ENCODE data around the gene CSF3R.

Gene CSF3R

DNA sequence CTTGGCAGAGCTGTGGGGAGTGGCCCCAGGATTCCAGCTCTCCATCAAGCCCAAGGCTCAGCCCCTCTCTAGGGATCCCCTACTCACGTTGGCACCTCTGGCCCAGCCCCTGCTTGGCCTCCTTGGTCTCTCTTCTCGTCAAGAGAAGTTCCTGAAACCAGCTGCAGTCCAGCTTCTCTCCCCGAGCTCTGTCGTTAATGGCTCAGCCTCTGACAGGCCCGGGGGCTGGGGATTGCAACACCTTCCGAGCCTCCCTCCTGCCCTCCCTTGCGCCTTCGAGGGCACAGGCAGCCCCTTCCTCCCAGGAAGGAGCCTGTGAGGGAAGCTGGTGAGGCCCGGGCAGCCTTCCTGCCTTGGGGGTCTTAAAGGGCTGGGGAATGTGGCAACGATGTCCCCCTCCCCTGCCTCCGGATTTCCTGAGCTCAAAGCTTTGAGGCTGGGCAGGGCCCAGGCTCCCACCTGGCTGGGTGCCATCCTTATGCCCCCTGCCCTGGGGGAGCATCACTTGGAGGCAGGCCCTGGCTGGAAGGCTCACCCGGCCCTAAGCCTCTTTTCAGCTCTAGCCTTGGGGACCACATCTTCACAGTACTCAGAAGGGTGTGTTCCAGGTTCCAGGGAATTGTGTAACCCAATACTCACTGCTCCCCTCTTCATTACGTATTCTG, at the start of gene CSF3R:
Gene CSF3R, minus strand, starts transcription at position 190 of the 665 bp plus-strand sequence. CDS start 3,417 bp downstream, outside the sequence.
- H3K27me3 Mint-ChIP-seq: peaks cover 2% of the 10 kb centered on the region
- H3K36me3 Mint-ChIP-seq: no peaks in the 10 kb centered on the region
- no peak within 1 kb of the TSS for H3K27ac Mint-ChIP-seq
- H3K4me3 Mint-ChIP-seq: peak within 1 kb of the TSS; percentile 56
- H3K9me3 Mint-ChIP-seq (ENCODE audit: low read depth): no peaks in the 10 kb centered on the region
- peaks cover 7% of the 10 kb centered on the region for H3K4me1 Mint-ChIP-seq (ENCODE audit: low read depth)

DNA sequence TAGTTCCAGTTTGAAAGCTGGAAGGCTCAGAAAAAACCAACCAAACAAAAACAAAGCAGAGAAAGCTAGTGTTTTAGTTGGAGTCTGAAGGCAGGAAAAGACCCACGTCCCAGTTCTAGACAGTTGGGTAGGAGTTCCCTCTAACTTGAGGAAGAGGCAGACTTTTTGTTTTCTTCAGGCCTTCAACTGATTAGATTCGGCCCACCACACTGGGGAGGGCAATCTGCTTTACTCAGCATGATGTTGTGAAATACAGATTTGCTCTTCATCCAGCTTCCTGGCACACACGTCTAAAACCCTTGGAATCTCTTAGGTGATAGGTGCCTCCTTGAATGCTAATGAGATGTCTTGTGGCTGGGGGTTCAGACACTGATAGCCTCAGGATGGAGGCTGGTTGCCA, 49.1 kb upstream of the CSF3R start:
- no peak overlapping the region for H3K27ac Mint-ChIP-seq
- H3K36me3 Mint-ChIP-seq: no peaks in the 10 kb centered on the region
- no peak overlapping the region for H3K4me3 Mint-ChIP-seq
- H3K9me3 Mint-ChIP-seq (ENCODE audit: low read depth): no peaks in the 10 kb centered on the region
- peaks cover 4% of the 10 kb centered on the region for H3K27me3 Mint-ChIP-seq
- no peaks in the 10 kb centered on the region for H3K4me1 Mint-ChIP-seq (ENCODE audit: low read depth)

DNA sequence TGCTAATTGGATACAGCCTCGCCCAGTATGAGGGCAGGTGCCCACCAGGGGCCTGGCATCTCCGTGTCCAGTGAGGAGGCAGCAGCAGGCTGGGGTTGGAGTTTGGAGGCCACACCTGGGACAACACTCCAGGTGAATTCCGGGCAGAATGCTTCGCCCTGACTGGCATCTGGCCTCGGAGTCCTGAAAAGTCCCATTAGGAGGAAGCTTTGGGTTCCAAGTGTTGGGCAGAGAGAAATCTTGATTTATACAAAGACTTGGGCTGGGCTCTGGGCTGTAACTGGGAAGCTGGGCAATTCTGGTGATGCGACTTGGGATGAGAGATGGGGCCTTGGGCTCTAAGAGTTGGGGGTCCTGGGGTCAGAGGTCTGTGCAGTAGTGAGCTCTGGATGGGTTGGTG, 48.1 kb upstream of the CSF3R start:
- Mint-ChIP-seq H3K27me3 (peaks cover 4% of the 10 kb centered on the region), H3K4me1 (ENCODE audit: low read depth) (no peaks in the 10 kb centered on the region), H3K36me3 (no peaks in the 10 kb centered on the region), H3K4me3 (no peak overlapping the region), H3K9me3 (ENCODE audit: low read depth) (no peaks in the 10 kb centered on the region), H3K27ac (no peak overlapping the region)

DNA sequence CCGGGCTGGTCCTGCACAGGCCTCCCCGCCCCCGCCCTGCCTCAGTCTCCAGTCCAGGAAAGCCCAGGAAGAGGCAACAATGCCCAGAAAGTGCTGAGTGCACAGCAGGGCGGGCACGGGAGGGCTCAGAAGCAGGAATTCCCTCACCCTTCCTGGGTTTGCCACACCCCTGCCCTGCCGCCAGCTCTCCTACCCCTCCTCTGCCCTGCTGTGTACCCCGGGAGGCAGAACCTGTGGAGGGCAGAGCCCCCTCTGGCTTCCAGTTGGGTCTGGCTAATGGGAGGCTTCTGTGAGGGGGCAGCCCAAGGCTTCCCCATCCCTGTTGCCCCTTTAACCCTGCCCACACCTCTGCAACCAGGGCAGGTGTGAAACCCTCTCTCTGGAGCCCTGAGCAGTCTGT, 47.5 kb upstream of the CSF3R start:
- Mint-ChIP-seq H3K36me3 (no peaks in the 10 kb centered on the region), H3K27ac (no peak overlapping the region), H3K4me1 (ENCODE audit: low read depth) (no peaks in the 10 kb centered on the region), H3K27me3 (peaks cover 4% of the 10 kb centered on the region), H3K4me3 (no peak overlapping the region), H3K9me3 (ENCODE audit: low read depth) (no peaks in the 10 kb centered on the region)

DNA sequence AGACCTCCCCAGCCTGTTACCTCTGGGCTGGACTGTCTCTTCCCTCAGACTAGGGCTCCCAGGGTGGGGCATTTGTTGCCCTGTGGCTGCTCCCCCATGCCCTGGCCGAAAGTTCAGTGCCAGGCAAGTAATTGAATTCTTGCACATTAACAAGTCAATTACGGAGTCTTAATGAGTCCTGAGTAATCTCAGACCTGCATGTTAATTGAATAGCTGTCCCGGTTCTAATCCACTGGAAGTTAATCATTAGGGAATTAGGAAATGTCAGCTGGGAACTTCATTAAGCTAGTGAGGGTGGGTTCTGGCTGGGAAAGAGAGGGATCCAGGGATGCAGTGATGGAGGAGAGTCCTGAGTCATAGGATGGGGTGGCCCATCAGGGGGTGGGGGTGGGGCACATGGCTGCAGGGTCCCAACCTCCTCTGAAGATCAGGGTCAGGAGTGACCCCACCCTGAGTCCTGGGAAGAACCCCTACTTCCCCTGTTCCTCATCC, 47.1 kb upstream of the CSF3R start:
- Mint-ChIP-seq H3K4me1 (ENCODE audit: low read depth) (no peaks in the 10 kb centered on the region), H3K9me3 (ENCODE audit: low read depth) (no peaks in the 10 kb centered on the region), H3K27me3 (peaks cover 4% of the 10 kb centered on the region), H3K36me3 (no peaks in the 10 kb centered on the region), H3K27ac (no peak overlapping the region), H3K4me3 (no peak overlapping the region)

- H3K4me1 Mint-ChIP-seq (ENCODE audit: low read depth): no peaks in the 10 kb centered on the region
- H3K4me3 Mint-ChIP-seq: no peak overlapping the region
- H3K36me3 Mint-ChIP-seq: no peaks in the 10 kb centered on the region
- no peaks in the 10 kb centered on the region for H3K9me3 Mint-ChIP-seq (ENCODE audit: low read depth)
- peaks cover 4% of the 10 kb centered on the region for H3K27me3 Mint-ChIP-seq
- H3K27ac Mint-ChIP-seq: no peak overlapping the region
Observed at GRCh38 chr1:36528361-36529349, 45.9 kb upstream of the CSF3R start.

DNA sequence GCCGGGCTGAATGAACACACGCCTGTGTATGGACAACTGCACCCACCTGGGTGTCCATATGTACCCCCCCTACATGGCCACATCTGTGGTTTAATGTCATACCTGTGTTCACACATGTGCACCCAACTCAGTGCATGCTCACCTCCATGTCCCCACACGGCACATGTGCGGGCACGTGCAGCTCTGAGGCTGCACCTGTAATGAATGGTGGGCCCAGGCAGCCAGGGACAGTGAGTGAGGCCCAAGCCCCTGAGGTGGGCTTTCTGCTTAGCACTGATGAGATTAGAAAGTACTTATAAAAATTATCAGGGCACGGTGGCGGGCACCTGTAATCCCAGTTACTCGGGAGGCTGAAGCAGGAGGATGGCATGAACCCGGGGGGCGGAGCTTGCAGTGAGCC, 42.5 kb upstream of the CSF3R start:
- no peaks in the 10 kb centered on the region for H3K4me1 Mint-ChIP-seq (ENCODE audit: low read depth)

GRCh38 chr1:36524359-36525062, 41.8 kb upstream of the CSF3R start:
- H3K36me3 Mint-ChIP-seq: no peaks in the 10 kb centered on the region

More for the DNA sequence above, 42.5 kb upstream of the CSF3R start:
- no peak overlapping the region for H3K27ac Mint-ChIP-seq
- H3K27me3 Mint-ChIP-seq: no peaks in the 10 kb centered on the region
- H3K4me3 Mint-ChIP-seq: no peak overlapping the region
- H3K36me3 Mint-ChIP-seq: no peaks in the 10 kb centered on the region
- no peaks in the 10 kb centered on the region for H3K9me3 Mint-ChIP-seq (ENCODE audit: low read depth)

GRCh38 chr1:36523850-36524249, 41.1 kb upstream of the CSF3R start:
- Mint-ChIP-seq H3K9me3 (ENCODE audit: low read depth) (no peaks in the 10 kb centered on the region), H3K27ac (no peak overlapping the region), H3K36me3 (no peaks in the 10 kb centered on the region), H3K27me3 (no peaks in the 10 kb centered on the region), H3K4me3 (no peak overlapping the region), H3K4me1 (ENCODE audit: low read depth) (no peaks in the 10 kb centered on the region)

More at GRCh38 chr1:36524359-36525062, 41.8 kb upstream of the CSF3R start:
- H3K9me3 Mint-ChIP-seq (ENCODE audit: low read depth): no peaks in the 10 kb centered on the region
- H3K27me3 Mint-ChIP-seq: no peaks in the 10 kb centered on the region
- H3K4me3 Mint-ChIP-seq: no peak overlapping the region
- no peaks in the 10 kb centered on the region for H3K4me1 Mint-ChIP-seq (ENCODE audit: low read depth)
- H3K27ac Mint-ChIP-seq: no peak overlapping the region

DNA sequence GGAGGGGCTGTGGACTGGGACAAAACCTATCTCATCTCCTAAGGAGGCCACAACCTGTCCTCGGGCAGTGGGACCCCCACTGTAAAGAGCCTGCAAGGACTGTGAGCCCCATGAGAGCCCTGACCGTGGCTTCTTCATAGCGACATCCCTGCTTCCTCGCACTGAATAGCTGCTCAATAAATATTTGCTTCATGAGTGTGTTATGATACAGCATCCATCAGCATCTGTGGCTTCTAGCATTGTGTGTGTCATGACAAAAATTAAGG, 40.5 kb upstream of the CSF3R start:
- no peak overlapping the region for H3K27ac Mint-ChIP-seq
- H3K27me3 Mint-ChIP-seq: no peaks in the 10 kb centered on the region
- H3K9me3 Mint-ChIP-seq (ENCODE audit: low read depth): no peaks in the 10 kb centered on the region
- no peaks in the 10 kb centered on the region for H3K36me3 Mint-ChIP-seq
- H3K4me1 Mint-ChIP-seq (ENCODE audit: low read depth): no peaks in the 10 kb centered on the region
- no peak overlapping the region for H3K4me3 Mint-ChIP-seq

DNA sequence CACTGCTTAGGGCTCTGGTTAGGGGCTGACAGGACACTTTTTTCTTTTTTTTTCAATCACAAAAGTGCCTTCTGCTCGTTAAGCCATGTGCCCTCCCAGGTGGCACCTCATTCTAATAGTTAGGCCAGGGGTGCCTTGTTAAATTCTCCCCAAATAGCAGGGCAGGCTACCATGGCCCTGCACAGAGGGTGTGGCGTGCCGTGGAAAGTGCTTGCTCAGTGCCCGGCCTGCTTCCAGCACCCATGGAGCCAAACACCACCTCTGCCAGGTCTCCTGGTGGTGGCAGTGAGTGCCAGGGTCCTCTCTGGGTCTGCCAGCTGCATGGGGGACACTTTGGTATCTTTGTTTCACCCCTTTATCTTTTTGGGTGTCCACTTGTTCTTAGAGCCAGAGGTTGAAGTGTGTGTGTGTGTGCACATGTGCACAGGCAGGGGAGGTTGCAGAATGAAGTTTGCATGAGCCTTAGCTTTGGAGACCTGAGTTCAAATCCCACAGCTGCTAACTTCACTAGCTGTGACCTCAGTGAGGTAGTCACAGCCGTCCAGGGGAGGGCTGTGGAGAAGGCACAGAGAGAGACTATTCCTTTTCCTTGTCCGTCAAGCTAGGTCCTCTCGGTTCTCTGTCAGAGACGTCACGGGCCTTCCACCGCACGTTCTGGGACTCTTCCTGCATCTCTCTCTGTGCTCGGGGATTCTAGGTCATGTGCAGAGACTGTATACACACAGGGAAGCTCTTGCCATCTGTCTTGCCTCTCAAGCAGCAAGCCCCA, 39.9 kb upstream of the CSF3R start:
- Mint-ChIP-seq H3K9me3 (ENCODE audit: low read depth) (no peaks in the 10 kb centered on the region), H3K27me3 (no peaks in the 10 kb centered on the region), H3K36me3 (no peaks in the 10 kb centered on the region), H3K4me3 (no peak overlapping the region), H3K27ac (no peak overlapping the region), H3K4me1 (ENCODE audit: low read depth) (no peaks in the 10 kb centered on the region)

- no peaks in the 10 kb centered on the region for H3K27me3 Mint-ChIP-seq
- no peaks in the 10 kb centered on the region for H3K9me3 Mint-ChIP-seq (ENCODE audit: low read depth)
- H3K4me3 Mint-ChIP-seq: no peak overlapping the region
- H3K36me3 Mint-ChIP-seq: no peaks in the 10 kb centered on the region
- H3K27ac Mint-ChIP-seq: no peak overlapping the region
- no peaks in the 10 kb centered on the region for H3K4me1 Mint-ChIP-seq (ENCODE audit: low read depth)
Observed at GRCh38 chr1:36522021-36522420, 39.3 kb upstream of the CSF3R start.

GRCh38 chr1:36520771-36521420, 38.2 kb upstream of the CSF3R start:
- Mint-ChIP-seq H3K4me3 (no peak overlapping the region), H3K27ac (no peak overlapping the region), H3K27me3 (no peaks in the 10 kb centered on the region), H3K9me3 (ENCODE audit: low read depth) (no peaks in the 10 kb centered on the region), H3K4me1 (ENCODE audit: low read depth) (no peaks in the 10 kb centered on the region), H3K36me3 (no peaks in the 10 kb centered on the region)

DNA sequence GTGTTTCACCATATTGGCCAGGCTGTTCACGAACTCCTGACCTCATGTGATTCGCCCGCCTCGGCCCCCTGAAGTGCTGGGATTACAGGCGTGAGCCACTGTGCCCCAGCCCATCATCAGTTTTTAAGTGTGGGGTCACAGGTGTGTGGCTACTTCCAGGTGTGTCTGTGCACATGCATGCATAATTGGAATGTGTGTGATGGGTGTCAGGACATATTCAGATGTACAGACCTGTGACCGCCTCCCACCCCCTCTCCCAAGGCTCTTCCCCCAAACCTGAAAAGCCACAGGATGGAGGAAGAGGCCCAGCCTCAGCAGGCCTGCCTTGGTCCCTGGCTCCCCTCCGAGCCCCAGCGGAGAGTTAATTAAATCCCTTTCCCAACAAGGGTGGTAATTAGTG, 37.3 kb upstream of the CSF3R start:
- H3K27me3 Mint-ChIP-seq: no peaks in the 10 kb centered on the region
- no peaks in the 10 kb centered on the region for H3K4me1 Mint-ChIP-seq (ENCODE audit: low read depth)
- H3K4me3 Mint-ChIP-seq: no peak overlapping the region
- no peak overlapping the region for H3K27ac Mint-ChIP-seq
- no peaks in the 10 kb centered on the region for H3K9me3 Mint-ChIP-seq (ENCODE audit: low read depth)
- no peaks in the 10 kb centered on the region for H3K36me3 Mint-ChIP-seq

All from activated naive CD8-positive, alpha-beta T cell (primary cell).